Sigmoid colon (tissue), 7 donors: Measurements from ENCODE around the gene ZNF768. TPM values are rescaled to one million over a fixed set of nuclear protein-coding genes. Genes with fewer than 3 reads are reported as not detected.

Source experiments
- DNase-seq: peaks from one replicate; pipeline ENCODE4 v3.0.0-alpha.2; 2019
- H3K27ac ChIP-seq, 4 donors: fragments of 200-600 bp; sonication (generic); one replicate each; pipeline ENCODE4 v1.5.1; 2016 to 2019; ENCODE audit warnings: mild to moderate bottlenecking in 1 of 4
- H3K27me3 ChIP-seq, 3 donors: fragments of 200-600 bp; sonication (generic); one replicate each; pipeline ENCODE4 v1.5.1; 2019; ENCODE audit warnings: mild to moderate bottlenecking in 1 of 3
- H3K36me3 ChIP-seq, 4 donors: fragments of 200-600 bp; sonication (generic); one replicate each; pipeline ENCODE4 v1.5.1; 2016 to 2019
- H3K4me1 ChIP-seq, 4 donors: fragments of 200-600 bp; sonication (generic); one replicate each; pipeline ENCODE4 v1.5.1; 2017 to 2019
- H3K4me3 ChIP-seq, 4 donors: fragments of 200-600 bp; sonication (generic); one replicate each; pipeline ENCODE4 v1.5.1; 2017 to 2019; ENCODE audit warnings: mild to moderate bottlenecking in 2 of 4, moderate library complexity in 1 of 4
- H3K9me3 ChIP-seq, 4 donors: fragments of 200-600 bp in 3 of 4; sonication (generic) in 3 of 4; one replicate each; pipeline versions ENCODE4 v1.5.1 to v1.6.1; 2013 to 2019
- CTCF ChIP-seq, 4 experiments: fragments of 450-650 bp in 3 of 4; fragments of 200-600 bp in 1 of 4; IDR thresholded peaks; one replicate each; pipeline ENCODE4 v1.5.1; 2016 to 2019; ENCODE audit warnings: antibody characterized with exemption in 4 of 4, mild to moderate bottlenecking in 3 of 4, moderate library complexity in 2 of 4
- EP300 ChIP-seq, 4 donors: sonication (generic); formaldehyde crosslinking; IDR thresholded peaks; one replicate each; pipeline ENCODE4 v1.6.1; 2017; ENCODE audit warnings: antibody characterized with exemption in 4 of 4
- POLR2A ChIP-seq, 2 donors: fragments of 450-650 bp; IDR thresholded peaks; one replicate each; pipeline ENCODE4 v1.6.1; 2016; ENCODE audit warnings: antibody characterized with exemption in 2 of 2, mild to moderate bottlenecking in 2 of 2, moderate library complexity in 2 of 2
- POLR2AphosphoS5 ChIP-seq, 4 donors: sonication (generic); formaldehyde crosslinking; IDR thresholded peaks; one replicate each; pipeline ENCODE4 v1.6.1; 2017; ENCODE audit warnings: antibody characterized with exemption in 4 of 4
- WGBS, 2 donors: extraction: QIAGEN DNeasy Blood & Tissue Kit; methylation state at CpG; one replicate each; pipeline ENCODE4 v1.1.7; 2013; 5-methylcytosine and 5-hydroxymethylcytosine counted together
- intact Hi-C: fragments of 100-400 bp; cut with DNase I; formaldehyde crosslinking; loops from one replicate; pipeline ENCODE4 v1.15.1; 2023
- polyA plus RNA-seq, 3 donors: library from polyadenylated mRNA; stranded (reverse); fragments of 200-250 nt; gene quantifications; one replicate each; pipeline ENCODE4 v1.2.3, GENCODE V29; 2013
- total RNA-seq, 4 donors: library from RNA; depleted of rRNA; stranded (reverse); fragments of >200 nt; gene quantifications; one replicate each; pipeline ENCODE4 v1.1.0, GENCODE V29; 2016
- donor health status: healthy with polysubstance abuse.
- donor health status: Bipolar disorder and iron deficiency.
- donor health status: healthy.

ZNF768 gene
- total and polyA plus RNA-seq, 7 donors, result 32.4 to 61.0 (median 48.2) TPM

GRCh38 chr16:30494709-30495108 lies 31.7 kb downstream of the ZNF768 start:
- Histone ChIP-seq H3K9me3 (no peaks in the 10 kb centered on the region), H3K36me3 (no peaks in the 10 kb centered on the region), H3K27me3 (peaks cover 0 to 8% (median 0%) of the 10 kb centered on the region in 3 donors), H3K4me3 (no peak overlapping the region), H3K4me1 (no peaks in the 10 kb centered on the region), H3K27ac (no peak overlapping the region)
- 77 to 78% methylated on average over 12 of the region's 12 CpGs for WGBS, 2 donors
- no peak for TF ChIP-seq CTCF (IDR thresholded peaks at IDR 0.05)
- TF ChIP-seq EP300 (IDR thresholded peaks at IDR 0.05), result no peak
- intact Hi-C loops, result no loop called here
- no peak for DNase-seq

GRCh38 chr16:30493941-30494488 lies 32.4 kb downstream of the ZNF768 start:
- H3K4me3 ChIP-seq, result no peak overlapping the region
- H3K36me3 ChIP-seq, result no peaks in the 10 kb centered on the region
- peaks cover 0 to 8% (median 0%) of the 10 kb centered on the region in 3 donors for H3K27me3 ChIP-seq
- no peak for DNase-seq
- H3K4me1 ChIP-seq, result no peaks in the 10 kb centered on the region
- H3K9me3 ChIP-seq, result no peaks in the 10 kb centered on the region
- TF ChIP-seq EP300 (IDR thresholded peaks at IDR 0.05) (no peak), POLR2AphosphoS5 (IDR thresholded peaks at IDR 0.05) (no peak), POLR2A (IDR thresholded peaks at IDR 0.05) (no peak), CTCF (IDR thresholded peaks at IDR 0.05) (no peak)
- intact Hi-C loops, result no loop called here
- H3K27ac ChIP-seq, result no peak overlapping the region
- 88 to 90% methylated on average over 11 of the region's 11 CpGs for WGBS, 2 donors

- intact Hi-C loops, result no loop called here
- DNase-seq, result no peak
- 59 to 63% methylated on average over 6 of the region's 6 CpGs for WGBS, 2 donors
- Histone ChIP-seq H3K36me3 (no peaks in the 10 kb centered on the region), H3K9me3 (no peaks in the 10 kb centered on the region), H3K4me3 (no peak overlapping the region), H3K27me3 (peaks cover 0 to 13% (median 0%) of the 10 kb centered on the region in 3 donors), H3K27ac (no peak overlapping the region), H3K4me1 (no peaks in the 10 kb centered on the region)
- TF ChIP-seq POLR2A (IDR thresholded peaks at IDR 0.05), result no peak
- no peak for TF ChIP-seq CTCF (IDR thresholded peaks at IDR 0.05)
- TF ChIP-seq POLR2AphosphoS5 (IDR thresholded peaks at IDR 0.05), result no peak
- no peak for TF ChIP-seq EP300 (IDR thresholded peaks at IDR 0.05)
Observed at GRCh38 chr16:30491744-30492308, 34.5 kb downstream of the ZNF768 start.

- no peaks in the 10 kb centered on the region for H3K9me3 ChIP-seq
Observed at GRCh38 chr16:30491229-30491628, 35.1 kb downstream of the ZNF768 start.

More at GRCh38 chr16:30491229-30491628, 35.1 kb downstream of the ZNF768 start:
- intact Hi-C loops, result no loop called here
- TF ChIP-seq EP300 (IDR thresholded peaks at IDR 0.05) (no peak), CTCF (IDR thresholded peaks at IDR 0.05) (no peak), POLR2AphosphoS5 (IDR thresholded peaks at IDR 0.05) (no peak), POLR2A (IDR thresholded peaks at IDR 0.05) (no peak)
- Histone ChIP-seq H3K36me3 (no peaks in the 10 kb centered on the region), H3K4me1 (no peaks in the 10 kb centered on the region), H3K27ac (no peak overlapping the region), H3K27me3 (peaks cover 0 to 9% (median 0%) of the 10 kb centered on the region in 3 donors), H3K4me3 (no peak overlapping the region)
- 85 to 92% methylated on average over 4 of the region's 4 CpGs for WGBS, 2 donors
- DNase-seq, result no peak
